NCI-H146 treated with DMSO at 0.1 percent for 48 hours (cell line): ENCODE results near the gene KCNG2.

ENCODE experiments used
- DNase-seq: peaks from one replicate; lab custom pipeline; 2025; ENCODE audit not compliant: unreplicated experiment; lab: John Stamatoyannopoulos, UW

KCNG2 gene

DNA sequence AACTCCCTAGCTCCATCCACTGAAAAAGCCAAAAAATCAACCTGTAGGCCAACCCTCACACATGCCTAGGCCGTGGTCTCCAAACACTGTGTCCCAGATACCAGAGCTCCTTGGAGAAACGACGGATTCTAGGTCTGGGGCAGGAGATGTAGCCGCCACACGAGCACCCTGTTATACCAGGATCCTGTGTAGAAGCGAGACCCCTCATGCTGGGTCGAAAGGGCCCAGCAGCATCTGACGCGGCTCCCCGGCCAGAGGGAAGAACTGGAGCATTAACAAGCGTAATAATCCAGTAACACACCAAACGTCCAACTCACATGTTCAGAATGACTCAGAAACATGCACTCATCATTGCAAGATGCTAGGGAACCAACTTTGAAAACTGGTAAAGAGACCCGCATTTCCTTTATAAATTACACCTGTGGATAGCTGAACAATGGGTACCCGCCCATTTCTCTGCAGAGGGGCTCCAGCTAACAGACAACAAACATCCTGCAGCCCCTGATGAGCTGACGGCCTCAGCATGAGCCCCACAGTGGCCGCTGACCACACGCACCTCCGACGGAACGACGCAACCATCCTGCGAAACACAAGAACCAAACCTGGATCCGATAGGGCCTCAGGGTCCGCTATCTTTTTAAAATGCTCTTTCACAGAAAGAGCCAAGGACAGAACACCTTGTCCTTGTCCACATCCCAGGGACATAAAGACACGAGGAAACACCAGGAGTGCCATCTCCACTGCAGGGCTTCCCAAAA is 139.5 kb downstream of the KCNG2 start:
- DNase-seq, result no peak

DNA sequence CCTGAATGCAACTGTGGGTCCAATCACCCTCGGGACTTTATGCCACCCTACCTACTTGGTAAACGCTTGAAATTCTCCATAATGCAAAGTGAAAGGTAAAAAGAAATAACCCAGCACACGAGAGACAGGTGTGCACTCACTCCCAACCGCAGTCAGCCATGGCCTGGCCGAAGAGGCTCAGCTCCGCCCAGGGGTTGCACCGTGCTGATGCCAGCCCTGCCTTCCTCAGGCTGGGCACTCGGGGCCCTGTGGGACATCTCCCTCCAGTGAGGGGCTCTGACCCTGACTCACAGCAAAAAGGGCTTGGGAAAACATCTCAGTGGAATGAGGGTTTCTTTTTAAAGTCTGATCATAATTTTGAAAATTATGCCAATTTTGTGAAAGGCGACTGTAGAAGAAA is 140.5 kb downstream of the KCNG2 start:
- no peak for DNase-seq

DNA sequence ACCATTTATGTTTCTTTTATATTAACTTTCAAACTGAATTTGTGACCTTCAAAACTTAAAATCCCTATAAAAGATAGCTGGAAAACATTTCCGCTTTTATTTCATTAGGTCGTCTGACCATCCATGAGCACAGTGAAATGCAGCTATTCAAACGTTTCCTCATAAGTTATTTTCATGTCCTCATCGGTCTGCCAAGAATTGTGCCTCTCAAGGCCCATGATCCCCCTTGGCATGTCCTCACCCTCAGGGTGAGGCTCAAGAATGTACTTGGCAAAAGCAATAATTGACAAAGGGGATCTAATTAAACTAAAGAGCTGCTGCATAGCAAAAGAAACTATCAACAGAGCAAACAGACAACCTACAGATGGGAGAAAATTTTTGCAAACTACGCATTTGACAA is 141.4 kb downstream of the KCNG2 start:
- DNase-seq, result no peak

DNA sequence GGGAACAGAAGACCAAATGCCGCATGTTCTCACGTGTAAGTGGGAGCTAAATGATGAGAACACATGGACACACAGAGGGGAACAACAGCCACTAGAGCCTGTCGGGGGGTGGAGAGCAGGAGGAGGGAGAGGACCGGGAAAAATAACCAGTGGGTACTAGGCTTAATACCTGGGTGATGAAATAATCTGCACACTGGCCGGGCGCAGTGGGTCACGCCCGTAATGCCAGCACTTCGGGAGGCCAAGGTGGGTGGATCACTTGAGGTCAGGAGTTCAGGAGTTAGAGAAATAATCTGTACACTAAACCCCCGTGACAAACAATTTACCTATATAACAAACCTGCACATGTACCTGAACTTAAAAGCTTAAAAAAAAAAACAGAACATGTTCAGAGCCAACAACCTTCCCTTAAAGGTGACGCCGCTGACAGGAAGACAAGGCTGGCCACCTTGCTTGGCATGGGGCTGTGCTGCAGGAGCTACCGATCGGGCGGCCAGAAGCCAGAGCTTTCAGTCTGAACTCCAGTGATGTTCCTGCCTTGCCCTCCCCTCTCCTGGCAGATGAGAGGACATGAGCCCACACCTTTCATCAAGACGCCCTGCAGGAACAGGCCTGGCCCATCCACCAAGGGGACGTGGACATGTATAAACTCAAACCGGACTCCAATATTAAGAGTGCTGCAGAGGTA is 142.5 kb downstream of the KCNG2 start:
- no peak for DNase-seq

DNA sequence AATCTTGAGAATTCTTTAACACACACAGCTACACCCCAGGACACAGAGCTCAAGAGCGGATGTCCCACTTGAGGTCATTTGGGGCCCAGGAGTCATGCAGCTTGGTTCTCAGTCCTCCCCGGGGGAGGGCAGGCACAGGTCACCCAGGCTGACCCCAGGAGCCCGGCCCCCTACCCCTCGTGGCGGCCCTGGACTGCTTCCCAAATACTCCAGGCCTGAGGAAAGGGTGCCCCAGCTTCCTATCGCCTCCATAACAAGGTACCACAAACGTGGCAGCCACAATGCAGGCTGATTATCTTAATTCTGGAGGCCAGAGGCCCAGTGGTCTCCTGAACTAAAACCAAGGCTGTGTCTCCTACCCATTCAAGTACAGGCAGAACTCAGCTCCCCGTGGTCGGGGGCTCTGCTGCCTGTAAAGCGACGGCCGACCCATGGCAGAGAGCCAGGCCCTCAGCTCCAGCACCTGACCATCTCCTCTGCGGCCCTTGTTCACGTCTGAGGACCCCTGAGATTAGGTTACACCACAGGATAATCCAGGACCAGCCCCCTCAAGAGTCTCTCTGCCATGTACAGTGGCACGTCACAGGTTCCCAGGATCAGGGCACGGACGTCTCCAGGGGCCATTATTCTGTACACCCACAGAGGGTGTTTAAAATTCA is 143.2 kb downstream of the KCNG2 start:
- DNase-seq, result no peak

DNA sequence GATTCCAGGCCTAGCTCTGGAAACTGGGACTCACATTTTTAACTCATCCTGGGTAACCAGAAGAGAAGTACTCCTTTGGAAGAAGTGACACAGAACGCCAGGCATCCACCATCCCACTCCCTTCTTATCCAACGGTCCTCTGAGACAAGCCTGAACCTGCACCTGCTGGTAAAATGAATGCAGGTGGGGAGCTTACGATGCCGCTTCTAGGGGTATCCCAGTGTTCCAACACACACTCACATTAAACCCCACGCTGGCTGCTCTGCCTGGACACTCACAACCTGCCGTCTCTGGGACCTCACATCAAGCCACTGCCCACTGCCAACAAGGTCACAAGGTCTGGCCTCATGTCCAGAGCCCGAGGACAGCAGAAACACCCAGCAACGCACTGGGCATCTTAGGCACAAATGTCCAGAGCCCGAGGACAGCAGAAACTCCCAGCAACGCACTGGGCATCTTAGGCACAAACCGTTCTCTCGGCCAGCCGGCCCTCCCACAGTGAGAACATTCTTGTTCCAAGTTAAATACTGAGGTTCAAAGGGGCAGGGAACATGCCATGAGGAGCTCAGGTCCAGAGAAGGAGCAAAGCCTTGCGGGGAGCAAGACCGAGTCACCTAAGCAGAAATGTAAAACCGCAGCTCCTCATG is 143.9 kb downstream of the KCNG2 start:
- DNase-seq, result no peak

DNA sequence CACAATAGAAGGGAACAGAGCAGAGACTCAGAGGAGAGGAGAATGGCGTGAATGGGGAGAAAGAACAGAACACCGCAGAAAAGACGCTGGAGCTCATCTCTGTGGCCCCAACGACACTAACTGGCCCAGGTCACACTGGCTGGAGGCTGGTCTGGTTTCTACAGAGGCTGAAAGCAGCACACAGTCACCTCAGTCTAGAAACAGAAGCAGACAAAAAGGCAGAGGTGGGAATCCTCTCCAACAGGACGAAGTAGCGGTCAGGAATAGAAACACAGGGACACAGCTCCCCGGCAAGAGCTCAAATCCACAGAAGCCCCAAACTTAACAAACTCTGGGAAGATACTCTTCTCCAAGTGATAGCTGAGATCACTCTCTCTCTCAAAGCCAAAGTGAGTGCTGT is 144.5 kb downstream of the KCNG2 start:
- DNase-seq, result no peak

DNA sequence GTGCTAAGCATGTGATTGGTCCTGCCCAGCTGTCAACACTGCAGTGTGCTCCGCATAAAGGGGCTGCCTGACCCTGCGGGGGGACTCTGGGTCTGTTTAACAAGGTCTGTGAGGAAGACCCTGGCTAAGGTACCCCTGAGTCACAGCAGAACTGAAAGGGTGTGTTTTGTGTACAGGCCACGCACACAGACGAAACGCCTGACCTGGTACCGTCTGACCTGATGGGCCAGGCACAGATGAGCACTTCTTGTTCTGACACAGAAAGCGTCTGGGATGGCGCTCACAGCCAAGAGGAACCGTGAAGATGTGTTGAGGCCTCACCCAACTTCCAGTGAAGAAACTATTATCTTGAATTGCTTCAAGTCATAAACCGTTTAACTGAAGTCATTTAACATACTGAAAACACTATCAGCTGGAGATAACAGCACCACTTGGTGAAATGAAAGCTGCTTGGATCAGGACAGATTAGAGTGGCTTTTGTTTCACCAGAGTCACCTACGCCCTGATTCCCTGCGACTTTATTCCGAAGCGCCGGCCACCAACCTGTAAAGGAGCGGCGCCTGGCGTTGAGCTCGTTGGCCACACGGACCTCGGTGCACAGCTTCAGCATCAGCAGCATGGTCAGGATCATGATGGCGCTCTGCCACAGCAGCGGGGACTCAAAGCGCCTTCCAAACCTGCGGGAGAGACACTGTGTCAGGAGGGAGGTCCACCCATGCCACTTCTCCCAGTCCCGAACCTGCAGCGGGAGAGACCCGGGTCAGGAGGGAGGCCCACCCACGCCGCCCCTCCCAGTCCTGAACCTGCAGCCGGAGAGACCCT is 145.3 kb downstream of the KCNG2 start:
- no peak for DNase-seq

DNA sequence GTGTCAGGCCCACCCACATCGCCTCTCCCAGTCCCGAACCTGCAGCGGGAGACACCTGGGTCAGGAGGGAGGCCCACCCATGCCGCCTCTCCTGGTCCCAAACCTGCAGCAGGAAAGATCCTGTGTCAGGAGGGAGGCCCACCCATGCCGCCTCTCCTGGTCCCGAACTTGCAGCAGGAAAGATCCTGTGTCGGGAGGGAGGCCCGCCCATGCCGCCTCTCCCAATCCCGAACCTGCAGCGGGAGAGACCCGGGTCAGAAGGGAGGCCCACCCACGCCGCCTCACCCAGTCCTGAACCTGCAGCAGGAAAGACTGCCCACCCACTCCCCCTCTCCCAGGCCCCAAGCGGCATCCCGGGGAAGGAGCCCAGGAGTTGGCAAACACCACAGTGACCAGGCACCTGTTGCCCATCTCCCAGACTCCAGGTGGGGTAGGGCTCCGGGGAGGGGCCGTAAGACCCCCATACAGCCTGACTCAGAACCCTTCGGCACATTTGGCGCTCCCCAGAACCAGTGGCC is 145.9 kb downstream of the KCNG2 start:
- no peak for DNase-seq

DNA sequence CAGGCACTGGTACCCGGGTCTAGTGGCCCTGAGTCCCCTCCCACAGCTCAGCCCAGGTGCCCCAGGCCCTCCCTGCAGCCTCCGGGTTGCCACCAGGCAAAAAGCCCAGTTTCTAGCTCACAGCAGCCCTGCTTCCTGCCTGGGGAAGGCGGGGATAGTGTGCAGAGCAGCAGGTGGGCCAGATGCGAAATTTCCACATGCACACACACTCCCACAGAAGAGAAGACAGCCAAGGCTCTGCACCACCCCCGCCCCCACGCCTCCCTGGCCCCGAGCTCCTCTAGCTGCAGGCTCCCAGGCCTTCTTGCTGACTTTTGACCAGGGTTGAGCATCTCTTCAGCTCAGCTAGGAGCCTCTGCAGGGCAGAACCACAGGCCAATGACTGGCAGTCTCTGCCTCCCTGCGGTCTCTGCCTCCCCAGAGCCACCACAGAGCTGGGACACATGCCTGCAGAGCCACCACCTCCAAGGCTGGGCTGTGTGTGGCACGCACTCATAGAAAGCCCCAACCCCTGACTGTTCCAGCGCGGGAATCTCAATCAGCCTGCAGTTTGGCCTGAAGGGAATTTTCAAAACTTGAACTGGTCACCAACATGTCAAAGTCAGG is 146.5 kb downstream of the KCNG2 start:
- DNase-seq, result no peak

DNA sequence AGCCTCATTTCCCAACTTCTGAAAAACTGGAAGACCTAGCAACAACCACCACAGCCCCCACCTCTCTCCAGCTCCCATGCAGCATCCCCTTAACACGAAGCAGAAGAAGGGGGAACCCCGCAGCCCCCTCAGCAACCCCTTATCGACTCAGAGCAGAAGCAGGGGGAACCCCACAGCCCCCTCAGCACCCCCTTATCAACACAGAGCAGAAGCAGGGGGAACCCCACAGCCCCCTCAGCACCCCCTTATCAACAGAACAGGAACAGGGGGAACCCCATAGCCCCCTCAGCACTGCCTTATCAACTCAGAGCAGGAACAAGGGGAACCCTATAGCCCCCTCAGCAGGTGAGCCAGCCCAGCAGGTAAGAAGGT is 147.0 kb downstream of the KCNG2 start:
- no peak for DNase-seq

DNA sequence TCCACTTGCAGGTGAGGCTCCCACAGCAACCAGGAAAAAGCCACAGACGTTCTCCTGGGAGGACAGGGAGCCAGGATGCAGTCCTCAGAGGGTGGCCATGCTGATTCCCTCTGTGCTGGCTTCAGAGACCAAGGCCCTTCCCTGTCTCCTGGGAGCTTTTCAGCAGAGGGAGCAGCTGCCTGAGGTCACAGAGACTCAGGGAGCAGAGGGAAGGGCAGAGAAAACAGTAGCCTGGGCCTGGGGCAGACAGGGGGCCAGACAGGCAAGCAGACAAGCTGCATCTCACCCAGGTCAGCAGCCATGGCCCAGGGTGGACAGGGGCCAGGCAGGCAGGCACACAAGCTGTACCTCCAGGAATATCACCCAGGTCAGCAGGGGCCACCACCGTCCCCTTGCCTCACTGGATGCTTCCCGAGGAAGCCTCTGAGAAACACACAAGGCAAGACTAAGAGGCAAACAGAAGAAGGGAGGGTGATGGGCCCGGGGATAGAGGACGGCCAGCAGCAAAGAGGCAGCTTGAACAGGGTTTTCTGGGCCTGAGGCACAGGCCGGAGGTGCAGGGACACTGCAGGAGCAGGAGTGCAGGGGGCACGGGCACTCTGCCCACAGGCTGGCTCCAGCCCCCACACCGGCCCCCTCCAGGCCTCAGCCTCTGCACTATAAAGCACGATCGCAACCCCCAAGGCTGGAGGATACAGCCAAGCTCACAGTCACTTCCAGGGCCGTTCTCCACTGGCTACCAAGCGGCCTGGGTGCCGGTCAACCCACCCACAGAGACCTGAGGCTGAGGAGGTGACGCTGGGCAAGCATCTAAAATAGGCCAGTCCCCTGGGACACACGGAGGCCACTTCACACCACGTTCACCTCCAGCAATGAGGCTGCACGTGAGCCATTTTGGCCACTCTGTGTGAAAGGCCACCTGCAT is 147.6 kb downstream of the KCNG2 start:
- DNase-seq, result no peak

DNA sequence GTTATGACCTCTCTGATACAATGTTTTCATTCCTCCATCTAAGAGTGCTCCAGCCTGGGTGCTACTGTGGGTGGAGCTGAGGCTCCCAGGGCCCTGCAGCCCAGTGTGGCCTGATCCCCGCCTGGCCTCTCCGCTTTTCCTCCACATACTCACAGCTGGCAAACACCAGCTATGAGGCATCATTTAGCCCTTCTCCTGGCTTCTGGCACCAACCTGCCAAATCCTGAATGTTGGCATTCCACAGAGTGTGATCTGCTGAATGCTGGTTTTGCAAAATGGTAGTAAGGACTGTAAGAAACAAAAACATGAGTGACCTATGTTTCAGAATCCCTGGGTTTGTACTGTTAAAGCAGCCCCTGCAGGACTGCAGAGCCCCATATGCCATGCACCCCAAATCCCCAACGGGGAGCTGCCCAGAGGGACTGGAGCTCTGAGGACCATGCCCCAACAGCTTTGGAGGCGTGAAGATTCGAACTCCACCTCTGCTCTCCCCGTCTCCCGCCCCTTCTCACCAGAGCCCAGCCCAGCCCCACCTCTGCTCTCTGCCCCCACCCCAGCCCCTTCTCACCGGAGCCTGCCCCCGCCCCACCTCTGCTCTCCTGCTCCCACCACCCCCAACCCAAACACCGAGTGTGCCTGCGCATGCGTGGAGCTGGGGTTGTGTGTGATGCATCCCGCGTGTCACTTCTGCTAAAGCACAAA is 149.5 kb downstream of the KCNG2 start:
- no peak for DNase-seq

DNA sequence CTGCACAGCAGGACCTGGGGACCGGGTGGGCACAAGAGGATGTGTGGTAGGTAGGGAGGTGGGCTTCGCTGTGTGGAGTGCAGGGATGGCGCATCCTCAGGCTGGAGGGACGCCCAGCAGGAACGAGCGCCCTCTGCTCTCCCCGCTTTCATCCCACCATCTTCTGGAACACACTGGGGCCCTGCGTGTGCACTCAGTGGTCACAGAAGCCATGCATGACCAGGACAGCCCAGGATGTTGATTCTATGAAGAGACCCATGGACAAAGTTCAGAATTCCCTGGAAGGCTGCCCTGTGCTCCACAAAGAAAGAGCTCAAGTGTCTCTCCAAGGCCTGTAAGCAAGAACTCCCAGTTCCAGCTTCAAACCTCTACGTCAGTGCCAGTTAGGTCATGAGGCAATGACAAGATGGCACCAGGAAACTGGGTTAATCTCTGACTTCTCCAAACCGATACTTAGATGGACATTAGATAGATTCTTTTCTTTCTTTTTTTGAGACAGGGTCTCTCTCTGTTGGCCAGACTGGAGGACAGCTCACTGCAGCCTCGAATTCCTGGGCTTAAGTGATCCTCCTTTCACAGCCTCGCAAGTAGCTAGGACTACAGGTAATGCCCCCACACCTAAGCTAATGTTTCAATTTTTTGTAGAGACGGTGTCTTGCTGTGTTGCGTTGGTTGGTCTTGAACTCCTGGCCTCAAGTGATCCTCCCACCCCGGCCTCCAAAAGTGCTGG is 150.3 kb downstream of the KCNG2 start:
- DNase-seq, result no peak

DNA sequence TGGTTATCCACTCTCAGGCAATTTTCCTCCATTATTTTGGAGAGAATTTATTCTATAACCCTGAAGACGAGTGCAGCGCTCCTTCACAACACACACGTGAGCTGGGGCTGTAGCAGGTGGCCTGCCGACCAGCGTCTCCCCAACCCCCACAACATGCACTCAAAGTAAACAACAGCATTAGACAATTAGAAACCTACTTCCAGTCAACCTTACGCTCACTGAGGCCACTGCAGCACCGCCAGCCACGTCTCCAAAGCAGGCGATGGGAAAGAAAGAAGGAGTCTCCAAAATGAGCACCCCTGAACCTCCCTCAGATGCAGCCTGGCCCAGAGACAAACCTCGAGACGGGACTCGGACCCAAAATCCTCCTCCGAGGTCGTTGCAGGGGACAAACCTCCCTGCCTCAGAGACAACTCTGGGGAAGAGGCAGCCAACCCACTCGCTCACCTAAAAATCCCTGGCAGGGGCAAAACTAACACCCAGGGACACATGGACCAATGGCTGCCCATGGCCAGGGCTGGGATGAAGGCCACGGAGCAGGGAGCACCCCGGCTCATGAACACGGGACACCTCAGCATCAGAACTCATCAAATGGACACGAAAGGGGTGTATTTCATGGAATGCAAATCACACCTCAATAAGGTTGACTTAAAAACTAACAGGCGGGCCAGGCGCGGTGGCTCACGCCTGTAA is 151.1 kb downstream of the KCNG2 start:
- no peak for DNase-seq
